KOPT-K1 (cell line): ENCODE data around the gene ATAD1.
"Not testable (repeated sequence)": the region's sequence is repeated elsewhere in the genome, so short reads cannot be mapped to it uniquely, and the experiment has no call there.

ENCODE experiments used
- H3K27ac ChIP-seq: fragments of 200-600 bp; sonication (generic); 2 replicates; pipeline ENCODE4 v1.5.1; 2016; ENCODE audit warnings: antibody characterized with exemption, mild to moderate bottlenecking, low read depth, low read length; ENCODE audit not compliant: poor library complexity, severe bottlenecking
- H3K36me3 ChIP-seq: fragments of 200-600 bp; sonication (generic); 2 replicates; pipeline ENCODE4 v1.5.1; 2017; ENCODE audit warnings: antibody characterized with exemption, mild to moderate bottlenecking, low read length, moderate library complexity; ENCODE audit not compliant: insufficient read depth
- H3K9me3 ChIP-seq: fragments of 200-600 bp; sonication (generic); 2 replicates; pipeline ENCODE4 v1.5.1; 2017; ENCODE audit warnings: antibody characterized with exemption, low read length, mild to moderate bottlenecking; ENCODE audit not compliant: insufficient read depth, poor library complexity, severe bottlenecking

Gene ATAD1

GRCh38 chr10:87855665-87856064 is 37.6 kb upstream of the ATAD1 start:
- not testable (repeated sequence) for H3K36me3 ChIP-seq, H3K27ac ChIP-seq, H3K9me3 ChIP-seq

GRCh38 chr10:87855247-87855646 is 37.2 kb upstream of the ATAD1 start:
- H3K27ac ChIP-seq = peak overlapping the region; percentile 24
- H3K36me3 ChIP-seq = not testable (repeated sequence)

DNA sequence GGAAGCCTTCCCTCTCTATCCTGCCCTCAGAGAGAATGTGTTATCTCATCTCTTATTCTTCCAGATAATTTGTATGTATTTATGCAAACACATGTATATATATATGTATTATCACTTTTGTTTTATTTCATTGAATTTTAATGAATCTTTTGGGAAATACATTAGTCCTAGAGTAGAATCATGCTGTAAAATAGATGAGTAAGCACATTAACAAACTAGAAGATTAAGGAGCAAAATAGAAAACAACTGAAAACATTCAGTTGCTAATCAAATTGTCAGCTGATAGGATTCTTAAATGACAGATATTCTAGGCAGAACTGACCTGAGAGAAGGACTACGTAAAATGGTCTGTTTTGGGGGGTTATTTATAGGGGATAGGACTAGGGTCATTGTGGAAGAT is 34.1 kb upstream of the ATAD1 start:
- Histone ChIP-seq H3K36me3 (no peaks in the 10 kb centered on the region), H3K9me3 (peaks cover 6% of the 10 kb centered on the region), H3K27ac (no peak overlapping the region)

More at GRCh38 chr10:87855247-87855646, 37.2 kb upstream of the ATAD1 start:
- not testable (repeated sequence) for H3K9me3 ChIP-seq

GRCh38 chr10:87850742-87851205 is 32.7 kb upstream of the ATAD1 start:
- Histone ChIP-seq H3K27ac (peak overlapping the region; percentile 73), H3K9me3 (no peaks in the 10 kb centered on the region), H3K36me3 (no peaks in the 10 kb centered on the region)

GRCh38 chr10:87849001-87849400 is 31.0 kb upstream of the ATAD1 start:
- Histone ChIP-seq H3K9me3 (no peaks in the 10 kb centered on the region), H3K36me3 (no peaks in the 10 kb centered on the region), H3K27ac (no peak overlapping the region)

GRCh38 chr10:87847550-87847949 is 29.5 kb upstream of the ATAD1 start:
- Histone ChIP-seq H3K27ac (no peak overlapping the region), H3K36me3 (no peaks in the 10 kb centered on the region), H3K9me3 (no peaks in the 10 kb centered on the region)

DNA sequence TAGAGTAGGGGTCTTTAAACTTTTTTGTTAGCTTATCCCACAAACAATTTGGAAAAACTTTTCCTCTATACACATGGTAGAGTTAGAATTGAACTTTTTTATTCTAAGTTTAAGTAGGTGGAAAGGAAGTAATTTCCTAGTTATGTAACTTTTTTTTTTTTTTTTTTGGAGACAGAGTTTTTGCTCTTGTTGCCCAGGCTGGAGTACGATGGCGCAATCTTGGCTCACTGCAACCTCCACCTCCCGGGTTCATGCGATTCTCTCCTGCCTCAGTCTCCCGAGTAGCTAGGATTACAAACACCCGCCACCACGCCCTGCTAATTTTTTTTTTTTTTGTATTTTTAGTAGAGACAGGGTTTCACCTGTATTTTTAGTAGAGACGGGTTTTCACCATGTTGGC is 28.7 kb upstream of the ATAD1 start:
- not testable (repeated sequence) for H3K36me3 ChIP-seq, H3K27ac ChIP-seq, H3K9me3 ChIP-seq

GRCh38 chr10:87846023-87846422 is 28.0 kb upstream of the ATAD1 start:
- Histone ChIP-seq H3K36me3 (no peaks in the 10 kb centered on the region), H3K27ac (no peak overlapping the region), H3K9me3 (no peaks in the 10 kb centered on the region)

GRCh38 chr10:87845624-87845998 is 27.6 kb upstream of the ATAD1 start:
- Histone ChIP-seq H3K27ac (no peak overlapping the region), H3K36me3 (no peaks in the 10 kb centered on the region), H3K9me3 (no peaks in the 10 kb centered on the region)

DNA sequence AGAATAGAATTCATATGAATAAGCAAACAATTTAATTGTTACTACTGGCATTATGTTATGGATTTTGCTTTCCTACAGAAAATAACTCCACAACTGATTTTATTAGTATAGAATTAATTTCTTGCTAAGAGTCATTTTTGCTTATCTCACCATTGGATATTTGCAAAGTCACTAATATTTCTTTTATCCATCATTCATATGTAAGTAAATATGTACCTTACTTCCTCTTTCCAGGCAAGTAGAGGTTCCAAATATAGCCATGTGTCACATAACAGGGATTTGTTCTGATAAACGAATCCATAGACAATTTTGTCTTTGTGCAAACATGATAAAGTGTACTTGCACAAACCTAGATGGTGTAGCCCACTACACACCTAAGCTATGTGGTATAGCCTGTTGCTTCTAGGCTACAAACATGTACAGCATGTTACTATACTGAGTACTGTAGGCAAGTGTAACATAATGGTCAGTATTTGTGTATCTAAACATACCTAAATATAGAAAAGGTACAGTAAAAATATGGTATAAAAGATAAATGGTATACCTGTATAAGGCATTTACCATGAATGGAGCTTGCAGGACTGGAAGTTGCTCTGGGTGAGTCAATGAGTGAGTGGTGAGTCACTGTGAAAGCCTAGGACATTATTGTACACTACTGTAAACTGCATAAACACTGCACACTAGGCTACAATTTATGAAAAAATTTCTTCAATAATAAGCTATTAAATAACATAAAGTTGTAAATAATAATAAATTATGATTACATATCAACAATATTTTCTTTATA is 27.0 kb upstream of the ATAD1 start:
- Histone ChIP-seq H3K36me3 (no peaks in the 10 kb centered on the region), H3K27ac (no peak overlapping the region), H3K9me3 (no peaks in the 10 kb centered on the region)

DNA sequence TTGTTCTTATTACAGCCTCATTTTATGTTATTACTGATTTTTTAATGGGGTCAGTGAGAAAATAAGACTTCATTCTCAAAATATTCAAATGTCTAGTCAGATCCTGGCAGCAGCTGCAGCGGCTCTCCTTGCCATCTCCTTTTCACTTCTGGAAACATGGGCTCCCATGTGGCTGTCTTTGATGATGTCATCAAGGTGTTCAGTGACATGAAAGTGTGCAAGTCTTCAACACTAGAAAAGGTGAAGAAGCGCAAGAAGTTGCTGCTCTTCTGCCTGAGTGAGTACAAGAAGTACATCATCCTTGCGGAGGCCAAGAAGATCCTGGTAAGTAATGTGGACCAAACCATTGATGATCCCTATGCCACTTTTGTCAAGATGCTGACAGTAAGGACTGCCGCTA is 25.7 kb upstream of the ATAD1 start:
- Histone ChIP-seq H3K9me3 (no peaks in the 10 kb centered on the region), H3K27ac (no peak overlapping the region), H3K36me3 (no peaks in the 10 kb centered on the region)

GRCh38 chr10:87842776-87843497 is 24.9 kb upstream of the ATAD1 start:
- no peaks in the 10 kb centered on the region for H3K9me3 ChIP-seq
- no peaks in the 10 kb centered on the region for H3K36me3 ChIP-seq
- no peak overlapping the region for H3K27ac ChIP-seq

DNA sequence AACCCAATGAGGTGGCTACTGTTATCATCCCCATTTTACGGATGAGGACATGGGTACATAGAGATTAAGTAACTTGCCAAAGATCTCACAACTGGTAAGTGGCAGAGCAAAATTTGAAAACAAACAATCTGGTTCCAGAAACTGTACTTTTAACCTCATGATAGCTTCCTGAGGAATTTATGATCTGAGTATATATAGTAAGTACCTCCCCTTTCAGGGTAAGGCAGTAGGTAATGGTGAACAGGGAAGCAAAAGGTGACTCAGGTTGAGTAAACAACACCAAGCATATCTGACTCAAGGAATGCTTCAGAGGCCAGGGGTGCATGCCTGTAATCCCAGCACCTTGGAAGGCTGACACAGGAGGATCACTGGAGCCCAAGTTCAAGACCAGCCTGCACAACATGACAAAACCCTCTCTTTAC is 24.2 kb upstream of the ATAD1 start:
- Histone ChIP-seq H3K36me3 (no peaks in the 10 kb centered on the region), H3K27ac (no peak overlapping the region), H3K9me3 (no peaks in the 10 kb centered on the region)

DNA sequence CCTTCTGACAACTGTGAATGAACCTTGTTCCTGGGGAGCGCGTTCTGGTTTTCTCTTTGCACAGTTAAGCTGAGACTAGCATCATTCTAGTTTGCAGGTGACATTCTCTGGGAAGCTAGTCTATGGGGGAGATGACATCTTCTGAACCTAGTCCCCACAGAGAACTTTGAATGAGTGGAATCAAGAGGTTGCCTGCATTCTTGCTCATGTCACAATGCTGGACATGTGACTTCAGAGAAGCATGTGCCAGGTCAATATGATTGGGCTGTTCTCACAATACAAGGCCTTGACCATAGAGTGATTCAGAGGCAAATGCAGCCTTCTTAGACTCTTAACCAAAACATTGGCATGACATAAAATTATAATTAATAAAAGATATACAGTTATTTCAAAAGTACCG is 23.2 kb upstream of the ATAD1 start:
- Histone ChIP-seq H3K9me3 (no peaks in the 10 kb centered on the region), H3K27ac (no peak overlapping the region), H3K36me3 (no peaks in the 10 kb centered on the region)

- Histone ChIP-seq H3K27ac (no peak overlapping the region), H3K9me3 (no peaks in the 10 kb centered on the region), H3K36me3 (no peaks in the 10 kb centered on the region)
Observed at GRCh38 chr10:87838650-87839049, 20.6 kb upstream of the ATAD1 start.

DNA sequence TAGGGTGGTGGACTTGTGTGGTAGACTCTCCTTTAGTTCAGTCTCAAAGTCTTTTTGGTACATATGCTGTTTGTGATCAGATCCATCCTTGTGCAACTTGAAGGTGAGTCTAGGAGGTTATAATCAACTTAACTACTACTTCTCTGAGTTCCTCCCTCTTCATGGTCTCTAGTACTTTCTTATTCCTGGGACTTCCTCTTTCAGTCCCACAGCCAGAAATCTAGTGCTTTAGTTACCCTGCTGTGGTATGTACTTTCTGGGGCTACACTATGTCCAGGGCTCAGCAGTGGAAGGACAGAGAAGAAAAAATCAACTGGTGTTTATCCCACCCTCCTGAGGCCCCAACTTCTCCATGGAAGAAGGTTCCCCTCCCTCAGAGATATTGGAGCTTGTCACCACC is 19.4 kb upstream of the ATAD1 start:
- Histone ChIP-seq H3K36me3 (no peaks in the 10 kb centered on the region), H3K27ac (no peak overlapping the region), H3K9me3 (no peaks in the 10 kb centered on the region)
